ENCODE results near the gene CCDC120.

CCDC120 gene

GRCh38 chrX:49053223-49054072 is 5.4 kb upstream of the CCDC120 start:
- Histone ChIP-seq H2AFZ (ENCODE audit: insufficient read depth, low read length, poor library complexity) (peak overlapping the region; percentile 97), H3K4me3 (ENCODE audit: low read depth, low read length) (peak overlapping the region; percentile 86), H3K9ac (ENCODE audit: low read length) (peak overlapping the region; percentile 72), H4K91ac (ENCODE audit: low read depth, low read length) (peak overlapping the region; percentile 96), H2BK5ac (ENCODE audit: low read depth, low read length, poor library complexity) (peak overlapping the region; percentile 73), H2BK12ac (ENCODE audit: low read length) (peak overlapping the region; percentile 84), H3K9me3 (ENCODE audit: insufficient read depth, low read depth, low read length) (peaks cover 1% of the 10 kb centered on the region), H3K14ac (ENCODE audit: low read length) (peak overlapping the region; percentile 94), H3K18ac (ENCODE audit: low read length) (peak overlapping the region; percentile 99), H3K27ac (ENCODE audit: low read depth, low read length) (peak overlapping the region; percentile 47), H3K27me3 (ENCODE audit: insufficient read depth, low read length) (no peaks in the 10 kb centered on the region), H3K4me2 (ENCODE audit: low read length) (peak overlapping the region; percentile 78), H4K8ac (ENCODE audit: low read depth, low read length) (peak overlapping the region; percentile 97), H3K79me1 (ENCODE audit: low read length) (peaks cover 7% of the 10 kb centered on the region), H3K4ac (ENCODE audit: low read depth, low read length) (peak overlapping the region; percentile 98), H3K4me1 (ENCODE audit: control insufficient read depth in 1 of 2, insufficient read depth in 2 of 2, low read length in 2 of 2) (peaks cover 4 to 6% of the 10 kb centered on the region in 2 experiments), H2AK5ac (ENCODE audit: low read length) (peak overlapping the region; percentile 94), H3K36me3 (ENCODE audit: control insufficient read depth in 1 of 2, insufficient read depth in 2 of 2, low read length in 2 of 2) (peaks cover 0 to 2% of the 10 kb centered on the region in 2 experiments), H3K79me2 (ENCODE audit: control insufficient read depth, insufficient read depth, low read length, poor library complexity) (peaks cover 5% of the 10 kb centered on the region), H3K23ac (ENCODE audit: low read length) (no peak overlapping the region), H2BK120ac (ENCODE audit: insufficient read depth, low read length, poor library complexity) (peak overlapping the region; percentile 86), H4K12ac (ENCODE audit: low read depth, low read length) (peak overlapping the region; percentile 90)
- DNase-seq = peak in 1 of 2 donors; percentile 55
- no CpG with 5 or more reads among the region's 79 CpGs for WGBS (ENCODE audit: extremely low coverage, insufficient coverage, insufficient read length)

- H3K4me1 ChIP-seq (ENCODE audit: control insufficient read depth in 1 of 2, insufficient read depth in 2 of 2, low read length in 2 of 2) = peaks cover 4 to 11% of the 10 kb centered on the region in 2 experiments
- H3K9ac ChIP-seq (ENCODE audit: low read length) = peak overlapping the region; percentile 35
- H2AK5ac ChIP-seq (ENCODE audit: low read length) = peak overlapping the region; percentile 94
- H3K4ac ChIP-seq (ENCODE audit: low read depth, low read length) = peak overlapping the region; percentile 80
- H3K36me3 ChIP-seq (ENCODE audit: control insufficient read depth in 1 of 2, insufficient read depth in 2 of 2, low read length in 2 of 2) = peaks cover 0 to 2% of the 10 kb centered on the region in 2 experiments
- H3K27ac ChIP-seq (ENCODE audit: low read depth, low read length) = peak overlapping the region; percentile 47
- H3K9me3 ChIP-seq (ENCODE audit: insufficient read depth, low read depth, low read length) = peaks cover 1% of the 10 kb centered on the region
- H4K8ac ChIP-seq (ENCODE audit: low read depth, low read length) = peak overlapping the region; percentile 97
- no peak for DNase-seq
- peak overlapping the region; percentile 78 for H3K4me2 ChIP-seq (ENCODE audit: low read length)
- no CpG with 5 or more reads among the region's 5 CpGs for WGBS (ENCODE audit: extremely low coverage, insufficient coverage, insufficient read length)
- H3K4me3 ChIP-seq (ENCODE audit: low read depth, low read length) = peak overlapping the region; percentile 86
- peak overlapping the region; percentile 96 for H4K91ac ChIP-seq (ENCODE audit: low read depth, low read length)
- peak overlapping the region; percentile 97 for H2AFZ ChIP-seq (ENCODE audit: insufficient read depth, low read length, poor library complexity)
- peak overlapping the region; percentile 90 for H4K12ac ChIP-seq (ENCODE audit: low read depth, low read length)
- H3K79me2 ChIP-seq (ENCODE audit: control insufficient read depth, insufficient read depth, low read length, poor library complexity) = peaks cover 5% of the 10 kb centered on the region
- H3K27me3 ChIP-seq (ENCODE audit: insufficient read depth, low read length) = no peaks in the 10 kb centered on the region
- H2BK120ac ChIP-seq (ENCODE audit: insufficient read depth, low read length, poor library complexity) = peak overlapping the region; percentile 60
- peak overlapping the region; percentile 99 for H3K18ac ChIP-seq (ENCODE audit: low read length)
- peaks cover 9% of the 10 kb centered on the region for H3K79me1 ChIP-seq (ENCODE audit: low read length)
- peak overlapping the region; percentile 84 for H2BK12ac ChIP-seq (ENCODE audit: low read length)
- H3K23ac ChIP-seq (ENCODE audit: low read length) = no peak overlapping the region
- H3K14ac ChIP-seq (ENCODE audit: low read length) = peak overlapping the region; percentile 94
- H2BK5ac ChIP-seq (ENCODE audit: low read depth, low read length, poor library complexity) = no peak overlapping the region
Measured at GRCh38 chrX:49054073-49054762, 4.6 kb upstream of the CCDC120 start.

- H3K18ac ChIP-seq (ENCODE audit: low read length) = no peak overlapping the region
- no peak overlapping the region for H3K14ac ChIP-seq (ENCODE audit: low read length)
- peaks cover 4% of the 10 kb centered on the region for H3K79me1 ChIP-seq (ENCODE audit: low read length)
- H3K79me2 ChIP-seq (ENCODE audit: control insufficient read depth, insufficient read depth, low read length, poor library complexity) = no peaks in the 10 kb centered on the region
- no peak overlapping the region for H3K23ac ChIP-seq (ENCODE audit: low read length)
- H3K4ac ChIP-seq (ENCODE audit: low read depth, low read length) = no peak overlapping the region
- H2BK12ac ChIP-seq (ENCODE audit: low read length) = no peak overlapping the region
- peak overlapping the region; percentile 26 for H2BK5ac ChIP-seq (ENCODE audit: low read depth, low read length, poor library complexity)
- no peak overlapping the region for H2BK120ac ChIP-seq (ENCODE audit: insufficient read depth, low read length, poor library complexity)
- H3K27me3 ChIP-seq (ENCODE audit: insufficient read depth, low read length) = no peaks in the 10 kb centered on the region
- no peak overlapping the region for H4K8ac ChIP-seq (ENCODE audit: low read depth, low read length)
- peak overlapping the region; percentile 55 for H3K4me2 ChIP-seq (ENCODE audit: low read length)
- peak overlapping the region; percentile 75 for H3K27ac ChIP-seq (ENCODE audit: low read depth, low read length)
- H2AK5ac ChIP-seq (ENCODE audit: low read length) = no peak overlapping the region
- no CpG with 5 or more reads among the region's 6 CpGs for WGBS (ENCODE audit: extremely low coverage, insufficient coverage, insufficient read length)
- peaks cover 25 to 31% of the 10 kb centered on the region in 2 experiments for H3K36me3 ChIP-seq (ENCODE audit: control insufficient read depth in 1 of 2, insufficient read depth in 2 of 2, low read length in 2 of 2)
- H3K9ac ChIP-seq (ENCODE audit: low read length) = peak overlapping the region; percentile 19
- no peak overlapping the region for H2AFZ ChIP-seq (ENCODE audit: insufficient read depth, low read length, poor library complexity)
- DNase-seq = no peak
- H3K4me3 ChIP-seq (ENCODE audit: low read depth, low read length) = peak overlapping the region; percentile 76
- H4K12ac ChIP-seq (ENCODE audit: low read depth, low read length) = no peak overlapping the region
- peak overlapping the region; percentile 8 for H4K91ac ChIP-seq (ENCODE audit: low read depth, low read length)
- H3K9me3 ChIP-seq (ENCODE audit: insufficient read depth, low read depth, low read length) = no peaks in the 10 kb centered on the region
- peaks cover 4 to 10% of the 10 kb centered on the region in 2 experiments for H3K4me1 ChIP-seq (ENCODE audit: control insufficient read depth in 1 of 2, insufficient read depth in 2 of 2, low read length in 2 of 2)
Measured at GRCh38 chrX:49059201-49059600, 402 bp downstream of the CCDC120 start.

- Histone ChIP-seq H2AFZ (ENCODE audit: insufficient read depth, low read length, poor library complexity) (no peak overlapping the region), H4K8ac (ENCODE audit: low read depth, low read length) (no peak overlapping the region), H3K27ac (ENCODE audit: low read depth, low read length) (peak overlapping the region; percentile 75), H3K4ac (ENCODE audit: low read depth, low read length) (no peak overlapping the region), H2AK5ac (ENCODE audit: low read length) (no peak overlapping the region), H3K18ac (ENCODE audit: low read length) (no peak overlapping the region), H3K4me1 (ENCODE audit: control insufficient read depth in 1 of 2, insufficient read depth in 2 of 2, low read length in 2 of 2) (peaks cover 4 to 9% of the 10 kb centered on the region in 2 experiments), H3K9me3 (ENCODE audit: insufficient read depth, low read depth, low read length) (no peaks in the 10 kb centered on the region), H3K79me2 (ENCODE audit: control insufficient read depth, insufficient read depth, low read length, poor library complexity) (no peaks in the 10 kb centered on the region), H3K14ac (ENCODE audit: low read length) (no peak overlapping the region), H4K12ac (ENCODE audit: low read depth, low read length) (no peak overlapping the region), H2BK5ac (ENCODE audit: low read depth, low read length, poor library complexity) (peak overlapping the region; percentile 71), H3K79me1 (ENCODE audit: low read length) (peaks cover 4% of the 10 kb centered on the region), H3K36me3 (ENCODE audit: control insufficient read depth in 1 of 2, insufficient read depth in 2 of 2, low read length in 2 of 2) (peaks cover 30 to 35% of the 10 kb centered on the region in 2 experiments), H3K4me3 (ENCODE audit: low read depth, low read length) (peak overlapping the region; percentile 76), H3K27me3 (ENCODE audit: insufficient read depth, low read length) (no peaks in the 10 kb centered on the region), H3K9ac (ENCODE audit: low read length) (no peak overlapping the region), H2BK120ac (ENCODE audit: insufficient read depth, low read length, poor library complexity) (no peak overlapping the region), H3K4me2 (ENCODE audit: low read length) (peak overlapping the region; percentile 55), H3K23ac (ENCODE audit: low read length) (no peak overlapping the region), H4K91ac (ENCODE audit: low read depth, low read length) (no peak overlapping the region), H2BK12ac (ENCODE audit: low read length) (no peak overlapping the region)
- peak; percentile 10 to 35 for DNase-seq
- WGBS (ENCODE audit: extremely low coverage, insufficient coverage, insufficient read length) = no CpG with 5 or more reads among the region's 10 CpGs
Measured at GRCh38 chrX:49059681-49060085, 884 bp downstream of the CCDC120 start.

All from trophoblast cell (in vitro differentiated cells and primary cell).